ENCODE results near the gene FIZ1.
"Not testable (repeated sequence)": the region's sequence is repeated elsewhere in the genome, so short reads cannot be mapped to it uniquely, and the experiment has no call there.

The FIZ1 gene

DNA sequence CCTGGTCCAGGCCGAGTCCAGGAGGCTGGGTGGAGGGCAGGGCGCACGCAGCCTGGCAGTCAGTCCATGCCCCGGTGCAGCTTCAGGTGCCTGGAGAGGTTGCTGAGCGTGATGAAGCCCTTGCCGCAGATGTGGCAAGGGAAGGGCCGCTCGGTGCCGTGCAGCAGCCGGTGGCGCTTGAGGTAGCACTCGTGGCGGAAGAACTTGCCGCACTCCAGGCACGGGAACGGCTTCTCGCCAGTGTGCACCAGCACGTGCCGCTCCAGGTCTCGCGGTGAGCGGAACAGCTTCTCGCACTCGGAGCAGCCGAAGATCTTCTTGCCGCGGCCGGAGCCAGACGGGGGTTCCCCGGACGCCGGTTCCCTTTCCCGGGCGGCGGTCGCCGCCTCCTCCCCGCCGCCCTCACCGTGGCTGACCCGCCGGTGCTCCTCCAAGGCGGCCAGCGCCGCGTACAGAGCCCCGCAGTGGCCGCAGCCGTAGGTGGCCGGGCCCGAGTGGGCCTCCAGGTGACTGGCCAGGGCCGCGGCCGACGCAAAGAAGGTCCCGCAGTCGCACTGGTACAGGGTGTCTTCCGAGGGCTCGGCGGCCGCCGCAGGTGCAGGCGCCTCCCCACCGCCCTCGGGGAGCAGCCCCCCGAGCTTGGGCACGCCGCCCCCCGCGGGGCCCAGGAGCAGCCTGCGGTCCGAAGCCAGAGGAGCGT is 6.8 kb downstream of the FIZ1 start:
- DNase-seq (ENCODE audit: low spot score) = no peak

DNA sequence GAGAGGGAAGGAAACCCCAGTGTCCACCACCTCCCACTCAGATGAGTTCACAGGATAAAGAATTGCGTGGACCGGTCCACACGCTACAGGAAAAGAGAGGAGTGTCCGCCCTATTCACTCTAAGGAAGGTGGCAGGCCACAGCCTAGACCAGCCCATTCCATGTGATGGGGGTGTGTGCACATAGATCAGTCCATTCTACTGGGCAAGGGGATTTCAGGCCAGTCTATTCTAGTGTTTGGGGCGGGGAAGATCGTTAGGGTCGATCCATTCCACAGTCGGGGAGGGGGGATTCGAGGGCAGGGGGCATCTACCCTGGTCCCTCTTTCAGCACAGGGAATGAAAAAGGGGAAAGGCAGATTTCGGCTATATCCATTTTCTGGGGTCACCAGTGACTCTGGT is 7.8 kb downstream of the FIZ1 start:
- DNase-seq (ENCODE audit: low spot score) = no peak

DNA sequence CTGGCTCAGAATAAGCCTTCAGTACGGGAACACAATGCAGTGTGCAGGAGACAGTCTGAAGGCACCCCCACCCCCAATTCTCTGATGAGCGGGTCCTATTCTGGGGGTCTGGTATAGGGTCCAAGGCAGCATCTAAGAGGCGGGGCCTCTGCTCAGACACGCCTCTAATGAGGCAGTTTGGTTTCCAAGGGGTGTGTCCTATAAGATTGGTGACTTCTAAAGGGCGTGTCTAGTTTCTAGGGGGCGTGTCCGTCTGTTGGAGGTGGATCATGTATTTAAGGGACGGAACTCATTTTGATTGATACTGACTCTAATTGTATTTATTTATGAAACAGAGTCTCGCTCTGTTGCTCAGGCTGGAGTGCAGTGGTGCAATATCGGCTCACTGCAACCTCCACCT is 8.7 kb downstream of the FIZ1 start:
- peak; percentile 25 for DNase-seq (ENCODE audit: low spot score)

DNA sequence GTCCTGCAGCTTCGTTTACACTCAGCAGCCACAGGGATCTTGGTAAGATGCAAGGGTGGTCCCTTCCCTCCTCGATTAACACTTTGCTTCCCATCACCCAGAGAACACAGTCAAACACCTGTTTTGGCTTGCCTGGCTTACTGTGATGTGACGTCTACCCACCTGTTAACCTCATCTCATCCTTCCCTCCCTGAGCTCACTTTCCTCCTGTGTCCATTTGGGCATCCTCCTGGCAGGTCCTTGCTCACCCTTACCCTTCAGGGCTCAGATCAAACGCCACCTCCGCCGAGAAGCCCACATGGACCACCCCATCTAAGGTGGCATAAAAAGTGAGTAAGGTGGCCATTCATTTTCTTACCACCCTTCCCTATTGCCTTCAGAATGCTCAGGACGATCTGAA is 9.2 kb downstream of the FIZ1 start:
- DNase-seq (ENCODE audit: low spot score) = no peak

DNA sequence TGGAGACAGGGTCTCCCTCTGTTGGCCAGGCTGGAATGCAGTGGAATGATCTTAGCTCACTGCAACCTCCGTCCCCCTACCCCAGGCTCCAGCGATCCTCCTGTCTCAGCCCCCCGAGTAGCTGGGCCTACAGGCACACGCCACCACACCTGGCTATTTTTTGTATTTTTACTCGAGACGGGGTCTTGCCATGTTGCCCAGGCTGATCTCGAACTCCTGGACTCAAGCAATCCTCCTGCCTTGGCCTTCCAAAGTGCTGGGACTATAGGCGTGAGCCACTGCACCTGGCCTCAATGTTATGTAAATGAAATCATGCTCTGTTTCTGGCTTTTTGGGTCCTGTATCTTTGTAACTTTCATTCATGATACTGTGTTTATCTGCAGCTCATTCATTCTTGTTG is 10.6 kb downstream of the FIZ1 start:
- DNase-seq (ENCODE audit: low spot score) = no peak

DNA sequence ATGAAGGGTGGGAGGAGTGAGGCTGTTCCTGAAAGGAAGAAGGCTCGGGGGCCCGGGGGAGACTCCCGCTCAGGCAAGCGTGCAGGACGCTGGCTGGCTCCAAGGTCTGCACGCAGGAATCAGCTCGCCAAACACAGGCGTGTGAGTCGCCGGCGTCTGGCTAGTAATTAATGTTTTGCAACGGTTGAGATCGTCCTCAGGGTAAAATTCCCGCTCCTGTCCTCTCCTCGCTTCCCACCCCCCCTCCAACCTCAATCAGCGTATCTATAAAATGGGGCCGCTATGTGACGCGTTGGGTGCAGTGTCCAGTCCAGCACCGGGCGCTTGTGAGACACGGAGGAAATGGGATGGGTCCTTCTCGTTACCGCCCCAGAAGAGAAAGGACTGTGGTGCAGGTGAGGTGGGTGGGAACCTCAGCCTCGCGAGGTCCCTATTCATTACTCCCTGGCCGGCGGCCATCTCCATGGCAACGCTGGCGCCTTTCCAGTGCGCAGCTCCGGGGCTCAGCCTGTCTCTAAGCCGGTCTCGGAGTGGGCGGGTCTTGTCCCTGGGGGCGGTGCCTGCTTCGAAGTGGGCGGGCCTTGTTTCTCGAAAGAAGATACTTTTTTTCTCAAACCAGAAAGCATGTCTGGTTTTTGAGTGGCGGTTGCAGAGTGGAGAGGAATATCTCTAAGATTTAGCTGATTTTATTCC is 12.2 kb downstream of the FIZ1 start:
- DNase-seq (ENCODE audit: low spot score) = peak; percentile 96

DNA sequence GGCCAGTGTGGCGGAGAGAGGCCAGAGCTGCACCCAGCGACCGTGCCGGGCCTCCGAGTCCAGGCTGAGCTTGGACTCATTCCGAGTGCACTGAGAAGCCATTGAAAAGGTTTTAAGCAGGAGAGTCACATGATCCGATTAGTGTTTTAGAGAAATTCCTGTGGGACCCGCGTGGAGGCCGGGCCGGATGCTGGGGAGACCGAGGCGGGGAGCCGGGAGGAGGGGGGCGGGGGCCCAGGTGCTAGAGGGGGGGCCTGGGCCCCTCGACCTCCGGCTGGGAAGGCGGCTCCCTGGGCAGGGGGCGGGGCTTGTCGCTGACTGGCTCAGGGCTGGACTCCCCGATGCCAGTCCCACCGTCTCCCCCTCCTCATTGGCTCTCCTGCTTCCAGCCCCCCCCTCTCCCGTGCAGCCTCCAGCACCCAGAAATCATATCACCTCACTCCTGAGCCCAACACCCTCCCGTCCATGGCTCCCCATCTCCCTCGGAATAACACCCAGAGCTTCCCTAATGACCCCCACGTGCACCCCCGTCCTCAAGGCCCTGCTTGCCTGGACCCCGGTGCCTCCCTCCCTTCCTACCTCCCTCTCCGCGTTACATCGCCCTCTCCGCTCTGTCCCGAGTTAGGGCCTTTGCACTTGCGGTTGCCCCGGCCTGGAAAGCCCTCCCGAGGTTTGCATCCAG is 13.5 kb downstream of the FIZ1 start:
- DNase-seq (ENCODE audit: low spot score) = peak; percentile 51

DNA sequence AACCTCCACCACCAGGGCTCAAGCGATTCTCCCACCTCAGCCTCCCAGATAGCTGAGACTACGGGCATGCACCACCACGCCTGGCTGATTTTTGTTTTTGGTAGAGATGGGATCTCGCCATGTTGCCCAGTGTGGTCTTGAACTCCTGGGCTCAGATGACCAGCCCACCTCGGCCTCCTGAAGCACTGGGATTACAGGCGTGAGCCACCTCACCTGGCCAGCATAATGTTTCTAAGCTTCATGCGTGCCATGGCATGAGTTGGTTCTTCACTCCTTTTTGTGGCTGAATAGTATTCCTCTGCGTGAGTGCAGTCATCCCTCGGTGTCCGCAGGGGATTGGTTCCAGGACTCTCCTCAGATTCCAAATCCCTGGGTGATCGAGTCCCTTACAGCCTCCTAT is 14.4 kb downstream of the FIZ1 start:
- no peak for DNase-seq (ENCODE audit: low spot score)

DNA sequence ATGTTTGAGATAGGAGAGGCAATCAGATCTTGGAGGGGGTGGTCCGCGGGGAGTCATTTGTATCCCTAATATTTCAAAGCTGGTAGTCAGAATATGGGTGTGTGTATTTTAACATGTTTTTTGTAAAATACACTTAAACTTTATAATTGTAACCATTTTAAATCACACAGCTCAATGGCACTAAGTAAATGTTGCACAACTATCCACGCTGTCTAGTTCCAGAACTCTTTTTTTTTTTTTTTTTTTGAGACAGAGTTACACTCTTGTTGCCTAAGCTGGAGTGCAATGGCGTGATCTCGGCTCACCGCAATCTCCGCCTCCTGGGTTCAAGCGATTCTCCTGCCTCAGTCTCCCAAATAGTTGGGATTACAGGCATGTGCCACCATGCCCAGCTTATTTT is 15.4 kb downstream of the FIZ1 start:
- not testable (repeated sequence) for DNase-seq (ENCODE audit: low spot score)

DNA sequence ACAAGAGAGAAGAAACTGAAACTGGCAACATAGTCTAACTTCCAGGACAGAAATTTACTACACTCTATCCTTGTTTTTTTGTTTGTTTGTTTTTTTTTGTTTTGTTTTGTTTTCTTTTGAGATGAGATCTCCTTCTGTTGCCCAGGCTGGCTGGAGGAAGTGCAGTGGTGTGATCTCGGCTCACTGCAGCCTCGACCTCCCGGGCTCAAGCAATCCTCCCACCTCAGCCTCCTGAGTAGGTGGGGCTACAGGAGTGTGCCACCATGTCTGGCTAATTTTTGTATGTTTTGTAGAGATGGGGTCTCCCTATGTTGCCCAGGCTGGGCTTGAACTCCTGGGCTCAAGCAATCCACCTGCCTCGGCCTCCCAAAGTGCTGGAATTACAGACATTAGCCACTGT is 17.0 kb downstream of the FIZ1 start:
- DNase-seq (ENCODE audit: low spot score) = not testable (repeated sequence)

DNA sequence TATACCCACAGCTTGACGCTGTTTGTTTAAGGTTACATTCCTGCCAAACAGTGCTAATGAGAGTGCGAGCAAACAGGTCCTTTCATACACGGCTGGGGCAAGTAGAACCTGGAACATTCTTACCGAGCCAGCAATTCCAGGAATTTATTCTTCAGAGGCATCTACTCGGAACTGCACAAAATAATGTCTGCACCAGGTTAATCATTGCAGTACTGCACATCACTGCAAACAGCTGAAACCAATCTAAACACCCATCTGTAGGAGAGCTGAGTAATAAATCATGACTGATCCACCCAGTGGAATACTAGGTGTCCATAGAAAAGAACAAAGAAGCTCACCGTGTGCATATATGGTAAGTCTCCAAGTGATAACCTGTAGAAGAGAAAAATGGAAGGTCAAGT is 17.5 kb downstream of the FIZ1 start:
- no peak for DNase-seq (ENCODE audit: low spot score)

DNA sequence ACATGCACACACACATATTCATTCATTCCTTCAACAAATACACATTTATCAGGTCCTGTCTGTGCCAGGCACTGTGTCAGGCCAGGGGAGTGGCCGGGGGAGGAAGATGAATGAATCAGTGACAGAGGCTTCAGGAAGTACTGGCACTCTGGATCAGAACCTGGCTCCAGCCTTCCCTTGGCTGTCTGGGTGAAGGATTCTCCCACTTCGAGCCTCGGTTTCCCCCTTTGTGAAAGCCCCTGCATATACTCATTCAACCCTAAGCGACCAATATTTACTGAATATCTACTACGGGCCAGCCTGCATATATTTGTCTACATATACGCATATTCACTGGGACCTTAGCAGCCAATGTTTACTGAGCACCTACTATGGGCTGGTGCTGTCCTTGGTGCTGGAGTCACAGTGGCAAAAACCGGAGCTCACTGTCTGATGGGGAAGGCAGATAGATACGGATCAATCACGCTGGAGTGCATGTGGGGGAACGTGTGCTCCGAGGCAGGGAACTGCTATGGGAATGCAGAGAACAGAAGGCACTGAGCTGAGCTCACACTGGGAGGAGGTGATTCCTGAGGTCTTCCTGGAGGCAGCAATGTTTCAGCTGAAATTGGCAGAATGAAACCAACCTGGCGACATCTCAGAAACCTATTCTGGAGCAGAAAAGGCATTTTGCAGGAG is 18.0 kb downstream of the FIZ1 start:
- no peak for DNase-seq (ENCODE audit: low spot score)

DNA sequence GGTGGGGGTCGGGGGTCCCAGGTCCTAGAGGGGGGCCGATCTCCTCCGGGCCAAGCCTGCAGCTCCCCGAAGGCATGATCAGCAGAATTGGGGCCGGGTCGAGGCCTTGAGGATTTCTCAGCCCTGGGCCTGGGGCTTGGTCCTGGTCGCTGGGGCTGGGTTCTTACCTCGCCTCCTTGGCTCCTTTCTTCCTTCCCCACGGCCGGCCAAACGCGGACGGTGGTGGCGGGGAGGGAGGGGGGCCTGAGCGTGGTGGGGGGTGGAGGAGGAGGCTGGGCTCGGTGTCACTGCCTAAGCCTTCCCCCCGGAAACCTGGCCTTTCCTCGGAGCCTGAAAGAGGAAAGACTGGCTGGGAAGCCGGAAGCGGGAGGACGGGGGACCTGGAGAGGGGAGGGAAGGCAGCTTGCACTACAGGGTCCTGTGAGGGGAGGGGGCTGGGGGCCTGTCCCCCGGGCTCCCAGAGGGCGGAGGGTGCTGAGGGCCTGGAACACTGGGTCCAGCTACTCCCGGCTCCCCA is 18.6 kb downstream of the FIZ1 start, which contains the start of gene ZNF579:
ZNF579 (minus strand) TSS at position 221 of the 517 bp plus-strand sequence. CDS start 1,209 bp downstream, outside the sequence.
- DNase-seq (ENCODE audit: low spot score) = peak; percentile 94

DNA sequence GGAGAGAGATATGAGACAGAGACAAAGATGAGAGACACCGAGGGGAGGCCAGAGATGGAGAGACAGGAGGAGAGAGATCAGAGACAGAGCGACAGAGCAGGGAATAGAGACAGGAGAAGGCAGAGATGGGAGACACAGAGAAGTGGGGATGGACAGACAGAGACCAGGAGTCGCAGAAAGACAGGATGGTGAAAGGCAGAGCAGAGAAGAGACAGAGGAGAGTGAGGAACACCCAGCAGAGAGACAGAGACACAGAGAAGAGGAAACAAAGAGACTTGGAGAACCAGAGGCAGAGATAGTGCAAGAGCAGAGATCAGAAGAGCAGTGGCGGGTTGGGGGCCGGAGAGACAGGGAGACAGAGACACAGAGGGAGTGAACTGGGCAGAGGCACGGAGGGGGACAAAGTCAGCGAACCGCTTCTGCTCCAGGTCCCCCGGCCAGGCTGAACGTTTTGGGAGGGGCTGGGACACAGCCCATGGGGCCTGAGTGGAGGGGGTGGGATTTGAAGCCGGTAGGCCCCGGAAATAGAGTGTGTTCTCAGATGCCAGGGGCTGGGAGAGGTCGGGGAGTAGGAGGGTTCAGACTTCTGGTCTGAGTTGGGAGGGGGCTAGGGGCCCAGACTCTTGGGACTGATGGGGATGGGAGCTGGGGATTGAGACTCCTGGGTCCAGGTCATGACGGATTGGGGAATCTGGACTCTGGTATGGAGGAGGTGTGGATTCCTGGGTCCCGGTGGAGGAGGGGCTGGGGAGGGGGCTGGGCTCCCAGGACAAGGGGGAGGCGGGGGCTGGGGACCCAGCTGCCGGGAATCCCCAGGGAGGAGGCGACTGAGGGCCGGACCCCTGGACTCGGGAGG is 19.3 kb downstream of the FIZ1 start:
- DNase-seq (ENCODE audit: low spot score) = peak; percentile 36

DNA sequence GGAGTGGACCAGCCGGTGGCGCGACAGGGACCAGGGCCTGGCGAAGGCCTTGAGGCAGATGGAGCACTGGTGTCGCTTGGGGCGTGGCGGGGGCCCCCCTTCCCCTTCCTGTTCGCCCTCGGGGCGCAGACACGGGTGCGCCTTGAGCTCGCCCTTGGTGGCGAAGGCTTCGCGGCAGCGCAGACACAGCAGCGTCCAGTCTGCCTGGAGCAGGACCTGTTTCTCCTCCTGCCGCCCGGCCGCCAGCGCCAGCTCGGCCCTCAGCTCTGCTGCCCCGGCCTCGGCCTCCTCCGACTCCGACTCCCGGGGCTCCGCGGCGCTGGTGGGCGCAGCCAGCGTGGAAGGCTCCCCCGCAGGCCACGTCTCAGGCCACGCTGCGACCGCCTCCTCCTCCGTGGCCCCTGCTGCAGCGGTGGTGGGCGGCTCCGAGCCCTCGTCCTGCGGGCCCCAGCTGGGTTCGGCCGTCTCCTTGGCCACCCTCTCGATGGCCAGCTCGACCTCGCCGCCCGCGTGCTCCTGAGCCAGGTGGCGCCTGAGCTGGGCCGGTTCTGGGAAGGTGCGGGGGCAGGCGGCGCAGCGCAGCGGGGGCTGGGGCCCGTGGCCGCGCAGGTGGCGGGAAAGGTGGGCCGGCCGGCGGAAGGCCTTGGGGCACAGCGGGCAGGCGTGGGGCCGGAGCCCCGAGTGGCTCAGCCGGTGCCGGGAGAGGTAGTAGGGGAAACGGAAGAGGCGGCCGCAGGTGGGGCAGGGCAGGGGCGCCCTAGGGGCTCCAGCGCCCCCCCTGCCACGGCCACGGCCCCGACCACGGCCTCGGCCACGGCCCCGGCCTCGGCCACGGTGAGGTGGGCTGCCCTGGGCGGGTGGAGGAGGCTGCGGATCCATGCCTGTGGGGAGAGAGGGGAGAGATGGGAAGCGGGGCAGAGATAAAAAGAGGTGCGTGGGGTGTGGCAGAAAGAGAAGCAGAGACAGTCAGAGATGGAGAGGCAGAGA is 20.3 kb downstream of the FIZ1 start:
- no peak for DNase-seq (ENCODE audit: low spot score)

DNA sequence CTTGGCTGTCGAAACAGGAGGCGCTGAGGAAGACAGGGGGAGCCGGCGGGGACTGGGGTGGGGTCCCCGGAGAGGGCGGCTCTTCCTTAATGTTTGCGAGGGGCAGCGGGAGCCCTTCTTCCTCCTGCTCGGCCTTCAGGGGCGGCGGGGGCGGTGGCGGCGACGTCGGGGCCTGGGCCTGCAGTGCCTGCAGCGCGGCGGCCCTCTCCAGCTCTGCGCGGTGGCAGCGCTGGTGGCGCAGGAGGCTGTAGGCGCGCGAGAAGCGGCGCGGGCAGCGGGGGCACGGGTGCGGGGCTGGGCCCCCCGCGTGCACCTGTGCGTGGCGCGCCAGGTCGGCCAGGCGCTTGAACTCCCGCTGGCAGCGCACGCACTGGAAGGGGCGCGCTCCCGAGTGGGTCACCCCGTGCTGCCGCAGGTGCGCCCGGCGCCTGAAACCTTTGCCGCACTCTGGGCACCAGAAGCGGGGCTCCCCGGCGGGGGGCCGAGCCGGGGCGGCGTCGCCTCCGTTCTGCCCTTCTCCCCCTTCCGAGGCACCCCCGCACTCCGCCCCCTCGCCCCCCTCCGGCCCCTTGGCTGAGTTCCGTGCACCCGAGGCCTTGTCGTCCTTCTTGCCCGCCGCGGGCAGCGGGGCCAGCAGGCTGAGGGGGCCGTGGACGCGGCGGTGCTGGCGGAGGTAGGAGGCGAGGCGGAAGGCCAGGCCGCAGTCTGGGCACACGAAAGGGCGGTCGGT is 21.1 kb downstream of the FIZ1 start:
- DNase-seq (ENCODE audit: low spot score) = no peak

DNA sequence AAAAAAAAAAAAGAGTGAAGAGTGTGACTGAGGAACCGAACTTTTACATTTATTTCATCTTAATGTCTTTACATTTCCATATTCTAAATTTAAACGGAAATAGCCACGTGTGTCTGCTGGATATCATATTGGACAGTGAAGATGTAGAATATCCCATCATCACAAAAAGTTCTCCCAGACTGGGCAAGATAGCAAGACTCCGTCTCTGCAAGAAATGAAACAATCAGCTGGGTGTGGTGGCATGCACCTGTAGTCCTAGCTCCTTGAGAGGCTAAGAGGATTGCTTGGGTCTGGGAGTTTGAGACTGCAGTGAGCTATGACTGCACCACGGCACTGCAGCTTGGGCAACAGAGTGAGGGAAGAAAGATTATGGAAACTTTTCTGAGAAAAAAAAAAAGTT is 22.6 kb downstream of the FIZ1 start:
- DNase-seq (ENCODE audit: low spot score) = no peak

DNA sequence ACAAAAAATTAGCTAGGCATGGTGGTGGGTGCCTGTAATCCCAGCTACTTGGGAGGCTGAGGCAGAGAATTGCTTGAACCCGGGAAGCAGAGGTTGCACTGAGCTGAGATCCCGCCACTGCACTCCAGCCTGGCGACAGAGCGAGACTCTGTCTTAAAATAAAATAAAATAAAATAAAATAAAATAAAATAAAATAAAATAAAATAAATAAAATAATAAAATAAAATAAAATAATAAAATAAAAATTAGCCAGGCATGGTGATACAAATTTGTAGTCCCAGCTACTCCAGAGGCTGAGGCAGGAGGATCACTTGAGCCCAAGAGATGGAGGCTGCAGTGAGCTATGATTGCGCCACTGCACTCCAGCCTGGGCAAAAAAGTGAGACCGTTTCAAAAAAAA is 25.4 kb downstream of the FIZ1 start:
- DNase-seq (ENCODE audit: low spot score) = not testable (repeated sequence)

DNA sequence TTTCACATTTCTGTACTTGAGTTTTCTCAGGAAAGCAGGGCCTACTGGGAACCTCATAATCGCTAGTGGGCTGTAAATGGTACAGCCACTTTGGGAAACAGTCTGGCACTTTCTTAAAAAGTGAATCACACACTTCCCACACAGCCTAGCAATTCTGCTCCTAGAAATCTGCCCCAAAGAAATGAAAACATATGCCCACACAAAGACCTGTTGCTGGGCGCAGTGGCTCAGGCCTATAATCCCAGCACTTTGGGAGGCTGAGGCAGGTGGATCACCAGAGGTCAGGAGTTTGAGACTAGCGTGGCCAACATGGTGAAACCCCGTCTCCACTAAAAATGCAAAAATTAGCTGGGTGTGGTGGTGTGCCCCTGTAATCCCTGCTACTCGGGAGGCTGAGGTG is 29.8 kb downstream of the FIZ1 start:
- not testable (repeated sequence) for DNase-seq (ENCODE audit: low spot score)
